SU-DHL-6 (cell line): ENCODE data around the gene ACACB.

Source experiments
- H2AFZ ChIP-seq: fragments of 200-600 bp; sonication (generic); 2 replicates; pipeline ENCODE4 v1.6.1; 2014; ENCODE audit warnings: low read depth, mild to moderate bottlenecking, moderate library complexity, mixed read lengths, antibody characterized with exemption, low read length; ENCODE audit not compliant: severe bottlenecking
- H3F3A ChIP-seq: fragments of 200-600 bp; shearing (Covaris generic); 2 replicates; pipeline ENCODE4 v1.6.0; 2016; ENCODE audit warnings: antibody characterized with exemption, mild to moderate bottlenecking; ENCODE audit not compliant: insufficient read depth
- H3K27ac ChIP-seq: fragments of 200-600 bp; sonication (generic); 2 replicates; pipeline ENCODE4 v1.5.1; 2016; ENCODE audit warnings: low read depth, mild to moderate bottlenecking, low read length, moderate library complexity, mixed read lengths
- H3K27me3 ChIP-seq: fragments of 200-600 bp; sonication (generic), shearing (Covaris generic); 2 replicates; pipeline ENCODE4 v1.6.0; 2014; ENCODE audit warnings: mild to moderate bottlenecking, low read length
- H3K36me3 ChIP-seq: fragments of 200-600 bp; sonication (generic); 2 replicates; pipeline ENCODE4 v1.6.1; 2014; ENCODE audit warnings: mild to moderate bottlenecking, low read length, mixed read lengths
- H3K4me2 ChIP-seq: fragments of 300-600, 200-600 bp; shearing (Covaris generic), sonication (generic); 2 replicates; pipeline ENCODE4 v1.6.0; 2014; ENCODE audit warnings: low read length, low read depth, mild to moderate bottlenecking; ENCODE audit not compliant: poor library complexity, severe bottlenecking
- H3K4me3 ChIP-seq: fragments of 200-600 bp; sonication (generic); 2 replicates; pipeline ENCODE4 v1.5.1; 2014; ENCODE audit warnings: antibody characterized with exemption, low read length, mild to moderate bottlenecking, mixed read lengths; ENCODE audit not compliant: insufficient read depth, poor library complexity, severe bottlenecking
- H3K79me2 ChIP-seq: fragments of 200-600 bp; sonication (generic); 2 replicates; pipeline ENCODE4 v1.6.1; 2014; ENCODE audit warnings: mild to moderate bottlenecking, low read length, moderate library complexity; ENCODE audit not compliant: insufficient read depth
- H3K9ac ChIP-seq: fragments of 200-600 bp; sonication (generic); 2 replicates; pipeline ENCODE4 v1.7.0; 2014; ENCODE audit warnings: mild to moderate bottlenecking, low read length
- H3K9me2 ChIP-seq: fragments of 200-600 bp; sonication (generic); replicated peaks from 2 replicates; pipeline ENCODE4 v1.6.1; 2014; ENCODE audit warnings: low read length; ENCODE audit not compliant: insufficient read depth
- H3K9me3 ChIP-seq: fragments of 200-600 bp; sonication (generic); 2 replicates; pipeline ENCODE4 v1.6.1; 2014; ENCODE audit warnings: low read length, mixed read lengths; ENCODE audit not compliant: insufficient read depth
- H4K20me1 ChIP-seq: fragments of 200-600 bp; sonication (generic); 2 replicates; pipeline ENCODE4 v1.6.1; 2014; ENCODE audit warnings: low read depth, mild to moderate bottlenecking, antibody characterized with exemption, low read length, moderate library complexity, mixed read lengths
- CTCF ChIP-seq: fragments of 200-600 bp; sonication (generic); IDR thresholded peaks from one replicate; pipeline ENCODE4 v1.5.1; 2017; ENCODE audit warnings: antibody characterized with exemption, mild to moderate bottlenecking, low read length, moderate library complexity; ENCODE audit not compliant: insufficient read depth, poor library complexity, severe bottlenecking
- EZH2phosphoT487 ChIP-seq: fragments of 200-600 bp; sonication (generic), shearing (Covaris generic); conservative IDR thresholded peaks from 2 replicates; pipeline ENCODE4 v1.6.1; 2018; ENCODE audit warnings: mild to moderate bottlenecking, antibody characterized with exemption, low read length, moderate library complexity, mixed read lengths

The ACACB gene

GRCh38 chr12:109291521-109292341 lies 175.3 kb downstream of the ACACB start:
- Histone ChIP-seq H3K36me3 (no peaks in the 10 kb centered on the region), H3K79me2 (no peaks in the 10 kb centered on the region), H3K9me3 (no peaks in the 10 kb centered on the region), H3K4me2 (no peak overlapping the region), H4K20me1 (no peaks in the 10 kb centered on the region), H3K9me2 (no peaks in the 10 kb centered on the region), H3F3A (no peaks in the 10 kb centered on the region), H3K27ac (no peak overlapping the region), H2AFZ (no peak overlapping the region), H3K4me3 (no peak overlapping the region), H3K9ac (no peak overlapping the region), H3K27me3 (no peaks in the 10 kb centered on the region)
- TF ChIP-seq EZH2phosphoT487: no peak
- no peak for TF ChIP-seq CTCF

DNA sequence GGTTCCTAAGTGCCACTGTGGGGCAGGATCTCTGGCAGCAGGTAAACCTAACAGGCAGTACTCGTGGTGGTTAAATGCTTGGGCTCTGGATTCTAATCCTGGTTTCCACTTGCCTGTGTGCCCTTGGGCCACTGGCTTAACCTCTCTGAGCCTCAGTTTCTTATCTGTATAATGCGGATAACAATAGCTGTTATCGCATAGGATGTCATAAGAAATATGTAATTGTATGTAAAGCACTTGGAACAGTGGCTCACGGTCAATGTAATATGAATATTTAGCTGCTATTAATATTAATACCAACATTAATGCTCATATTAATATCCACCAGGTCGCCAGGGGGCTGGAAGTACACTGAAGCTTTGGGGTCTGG lies 175.9 kb downstream of the ACACB start:
- Histone ChIP-seq H3K27me3 (no peaks in the 10 kb centered on the region), H3K9me3 (no peaks in the 10 kb centered on the region), H3K36me3 (no peaks in the 10 kb centered on the region), H3K9me2 (no peaks in the 10 kb centered on the region), H2AFZ (no peak overlapping the region), H3K27ac (no peak overlapping the region), H4K20me1 (no peaks in the 10 kb centered on the region), H3F3A (no peaks in the 10 kb centered on the region), H3K79me2 (no peaks in the 10 kb centered on the region), H3K4me3 (no peak overlapping the region), H3K4me2 (no peak overlapping the region), H3K9ac (no peak overlapping the region)
- TF ChIP-seq CTCF: no peak
- no peak for TF ChIP-seq EZH2phosphoT487

DNA sequence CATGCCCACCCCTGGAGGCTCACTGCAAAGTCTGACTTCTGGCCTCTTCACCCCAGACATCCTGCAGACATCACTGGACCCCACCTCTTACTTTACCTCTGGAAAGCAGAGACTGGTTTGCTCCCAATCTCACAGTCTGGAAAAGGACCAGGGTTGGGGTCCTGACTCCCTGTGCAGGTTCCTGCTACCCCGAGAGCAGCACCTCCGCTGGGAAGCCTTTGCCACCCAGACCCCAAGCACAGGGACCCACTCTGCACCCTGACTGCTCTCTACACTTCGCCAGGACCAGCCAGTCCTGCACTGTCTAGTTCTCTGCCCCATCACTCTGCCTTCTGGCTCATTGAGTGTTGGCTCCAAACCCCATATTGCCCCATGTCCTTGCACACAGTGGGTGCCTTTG lies 176.7 kb downstream of the ACACB start:
- no peaks in the 10 kb centered on the region for H3K27me3 ChIP-seq
- H3K9ac ChIP-seq: no peak overlapping the region
- H3K4me2 ChIP-seq: no peak overlapping the region
- H3K9me2 ChIP-seq: no peaks in the 10 kb centered on the region
- no peak overlapping the region for H3K27ac ChIP-seq
- H3K36me3 ChIP-seq: no peaks in the 10 kb centered on the region
- H3K9me3 ChIP-seq: no peaks in the 10 kb centered on the region
- no peak overlapping the region for H2AFZ ChIP-seq
- H3K4me3 ChIP-seq: no peak overlapping the region
- H3K79me2 ChIP-seq: no peaks in the 10 kb centered on the region
- TF ChIP-seq CTCF (no peak), EZH2phosphoT487 (no peak)
- no peaks in the 10 kb centered on the region for H4K20me1 ChIP-seq
- no peaks in the 10 kb centered on the region for H3F3A ChIP-seq
